Nucleus accumbens (tissue), 56 donors: Measurements from ENCODE around the gene GUSB.
"Not testable (repeated sequence)": the region's sequence is repeated elsewhere in the genome, so short reads cannot be mapped to it uniquely, and the experiment has no call there.

Source experiments
- DNase-seq, 56 donors: peaks; one replicate each; lab custom pipeline; 2025; lab: John Stamatoyannopoulos, UW

The GUSB gene

DNA sequence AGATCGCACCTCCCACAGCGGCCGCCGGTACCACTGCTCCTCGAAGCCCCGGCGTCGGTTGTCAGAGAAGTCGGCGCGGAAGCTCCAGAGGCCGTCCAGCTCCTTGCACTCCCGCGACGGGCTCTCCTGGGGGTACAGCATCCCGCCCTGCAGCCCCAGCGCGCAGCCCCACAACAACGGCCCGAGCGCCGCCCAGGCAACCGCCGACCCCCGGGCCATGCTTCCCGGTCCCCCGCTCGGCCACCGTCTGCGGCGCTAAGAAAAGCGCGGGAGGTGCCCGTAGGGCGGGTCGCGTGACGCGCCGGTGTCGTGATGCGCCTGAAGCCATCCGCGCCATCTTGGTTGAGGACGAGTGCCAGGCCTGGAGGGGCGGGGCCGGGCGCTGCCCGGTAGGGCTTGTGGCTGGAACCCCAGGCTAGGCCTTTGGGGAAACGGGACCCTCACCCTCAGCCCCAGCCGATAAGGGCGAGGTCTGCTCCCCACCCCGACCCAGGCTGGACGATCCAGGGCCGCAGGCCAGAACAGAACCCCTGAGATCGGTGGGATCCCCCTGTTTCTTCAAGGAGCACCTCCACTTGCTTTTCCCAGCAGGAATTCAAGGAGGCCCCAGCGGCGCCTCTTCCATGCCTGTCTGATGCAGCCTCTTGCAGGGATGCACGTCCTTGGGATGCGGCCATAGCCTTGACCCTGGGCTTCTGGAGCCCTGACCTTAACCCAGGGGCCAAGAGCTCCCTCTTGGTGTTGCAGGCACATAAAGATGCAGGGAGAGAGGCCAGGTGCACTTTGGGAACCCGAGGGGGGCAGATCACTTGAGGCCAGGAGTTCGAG is at the start of gene GUSB:
Gene GUSB, minus strand, starts transcription at position 249 of the 828 bp plus-strand sequence. Its CDS starts 30 bp downstream, at position 219.
- DNase-seq = peak; percentile 28 to 95 (median 86)

DNA sequence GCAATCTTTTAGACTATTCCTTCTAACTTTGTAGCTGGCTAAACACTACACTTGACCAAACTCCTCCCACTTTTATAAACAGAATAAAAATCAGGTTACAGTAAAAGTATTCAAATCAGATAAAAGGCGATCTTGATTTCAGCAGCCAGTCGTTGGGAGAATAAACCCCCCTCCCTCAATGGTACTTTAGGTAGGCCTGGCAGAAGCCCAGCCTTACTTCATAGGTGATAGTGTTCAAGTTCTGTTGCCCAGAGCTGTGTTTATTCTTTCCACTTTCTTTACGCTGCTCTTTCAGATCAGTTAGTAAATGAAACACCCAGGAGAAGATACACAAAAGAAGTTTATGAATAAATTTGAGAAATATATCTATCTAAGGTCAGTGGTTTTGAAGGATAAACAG is 46.3 kb upstream of the GUSB start:
- DNase-seq = not testable (repeated sequence)

DNA sequence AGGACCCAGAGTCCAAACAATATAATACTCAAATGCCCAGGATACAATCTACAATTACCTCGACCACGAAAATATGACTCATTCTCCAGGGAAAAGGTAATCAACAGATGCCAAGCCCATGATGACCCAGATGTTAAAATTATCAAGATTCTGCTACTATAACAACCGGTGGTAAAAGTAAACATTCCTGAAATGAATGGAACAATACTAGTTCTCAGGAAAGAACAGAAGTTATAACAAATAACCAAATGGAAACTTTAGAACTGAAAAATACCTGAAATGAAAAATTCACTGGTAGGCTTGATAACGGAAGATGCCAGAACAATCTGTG is 34.1 kb upstream of the GUSB start:
- DNase-seq = no peak

DNA sequence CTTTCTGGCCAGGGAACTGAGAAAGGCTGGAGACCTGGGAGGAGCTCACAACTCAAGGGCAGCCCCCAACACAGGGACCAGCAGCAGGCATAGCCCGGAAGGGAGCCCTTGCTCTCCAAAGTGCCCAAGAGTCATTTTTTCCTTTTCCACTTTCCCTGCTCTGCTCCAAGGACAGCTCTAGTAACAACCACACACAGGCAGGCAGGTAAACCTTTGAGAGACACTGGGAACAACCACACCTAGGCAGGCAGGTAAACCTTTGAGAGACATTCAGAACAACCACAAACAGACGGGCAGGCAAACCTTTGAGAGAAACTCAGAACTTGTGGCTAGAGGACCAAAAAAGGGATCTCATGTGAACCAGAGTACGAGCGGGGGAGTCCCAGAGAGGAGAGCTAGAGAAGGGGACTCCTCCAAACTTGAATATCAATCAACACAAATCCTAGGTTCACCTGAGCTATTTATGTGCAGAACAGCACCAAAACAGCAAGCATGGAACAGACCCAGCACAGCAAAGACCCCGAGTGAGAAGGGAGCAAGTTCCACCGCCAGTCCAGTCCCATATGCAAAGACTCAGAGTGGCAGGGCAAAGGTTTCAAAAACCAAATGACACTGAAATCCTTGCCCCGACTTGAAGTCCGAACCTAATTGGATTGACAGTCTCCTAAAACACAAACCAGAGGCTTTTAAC is 33.6 kb upstream of the GUSB start:
- DNase-seq = no peak

DNA sequence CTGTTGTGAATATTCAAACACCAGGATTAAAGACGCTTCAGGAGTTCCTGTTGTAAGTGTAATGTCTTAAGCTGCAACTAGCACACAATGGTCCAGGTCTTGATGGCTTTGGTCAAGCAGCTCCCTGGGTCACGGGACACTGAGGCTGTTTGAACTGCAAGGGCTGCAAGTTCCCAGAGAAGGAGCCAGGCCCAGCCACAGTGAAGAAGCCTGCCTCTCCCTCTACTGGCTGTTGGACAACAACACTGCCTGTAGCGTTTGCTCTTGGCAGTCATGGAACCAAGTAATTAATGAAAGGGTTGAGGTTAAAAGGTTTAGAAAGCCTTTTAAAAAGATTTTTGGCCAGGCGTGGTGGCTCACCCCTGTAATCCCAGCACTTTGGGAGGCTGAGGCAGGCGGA is 31.9 kb upstream of the GUSB start:
- peak in 8 of 56 donors; percentile 1 to 18 (median 4) for DNase-seq

DNA sequence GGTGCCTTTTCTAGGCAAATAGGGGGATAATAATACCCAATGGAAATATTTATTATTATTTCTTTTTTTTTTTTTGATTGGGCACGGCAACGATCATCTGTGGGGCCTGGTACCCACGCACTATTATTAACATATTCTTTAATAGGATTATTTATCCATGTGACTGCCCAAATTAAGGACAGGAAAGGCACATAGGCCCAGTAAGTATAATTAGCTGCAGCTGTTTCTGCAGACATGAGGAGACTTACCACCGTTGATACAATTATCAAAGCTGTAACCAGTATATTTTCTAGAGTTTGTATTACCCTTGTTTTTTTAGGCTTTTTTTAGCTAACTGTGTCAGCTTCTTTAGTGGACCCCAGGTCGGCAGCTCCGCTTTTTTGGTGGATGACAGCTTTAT is 25.2 kb upstream of the GUSB start:
- DNase-seq = no peak

DNA sequence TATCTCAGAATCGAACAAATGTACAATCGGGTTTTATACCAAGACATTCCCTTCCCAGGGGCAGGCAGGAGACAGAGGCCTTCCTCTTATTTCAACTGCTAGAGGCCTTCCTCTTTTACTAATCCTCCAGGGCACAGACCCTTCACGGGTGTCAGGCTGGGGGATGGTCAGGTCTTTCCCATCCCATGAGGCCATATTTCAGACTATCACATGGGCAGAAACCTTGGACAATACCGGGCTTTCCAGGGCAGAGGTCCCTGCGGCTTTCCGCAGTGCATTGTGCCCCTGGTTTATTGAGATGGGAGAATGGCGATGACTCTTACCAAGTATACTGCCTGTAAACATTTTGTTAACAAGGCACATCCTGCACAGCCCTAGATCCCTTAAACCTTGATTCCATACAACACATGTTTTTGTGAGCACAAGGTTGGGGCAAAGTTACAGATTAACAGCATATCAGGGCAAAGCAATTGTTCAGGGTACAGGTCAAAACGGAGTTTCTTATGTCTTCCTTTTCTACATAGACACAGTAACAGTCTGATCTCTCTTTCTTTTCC is 23.2 kb upstream of the GUSB start:
- not testable (repeated sequence) for DNase-seq

DNA sequence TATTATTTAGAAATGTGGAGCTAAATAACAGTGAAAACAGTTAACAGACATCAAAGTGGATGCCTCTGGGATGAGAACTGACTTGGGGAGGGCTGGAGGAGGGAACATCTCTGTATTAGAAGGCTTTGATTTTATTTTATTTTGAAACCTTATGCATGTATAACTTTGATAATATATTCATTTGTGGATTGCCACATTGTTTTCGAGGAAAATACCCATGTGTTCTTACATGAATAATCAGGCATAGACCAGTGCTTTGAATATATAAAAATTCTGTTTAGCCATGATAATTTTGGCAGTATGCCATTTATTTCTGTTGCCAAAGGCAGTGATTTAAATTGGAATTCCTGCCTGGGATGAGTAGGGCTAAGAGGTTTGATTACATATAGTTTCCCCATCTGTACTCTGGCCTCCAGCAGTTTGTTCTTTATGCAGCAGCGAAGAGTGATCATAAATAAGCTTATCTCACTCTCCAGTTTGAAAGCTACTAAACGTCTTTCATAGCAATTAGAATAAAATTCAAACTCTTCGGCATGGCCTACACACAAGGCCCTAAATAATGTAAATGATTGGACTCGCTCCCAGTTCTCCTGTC is 18.9 kb upstream of the GUSB start:
- not testable (repeated sequence) for DNase-seq

DNA sequence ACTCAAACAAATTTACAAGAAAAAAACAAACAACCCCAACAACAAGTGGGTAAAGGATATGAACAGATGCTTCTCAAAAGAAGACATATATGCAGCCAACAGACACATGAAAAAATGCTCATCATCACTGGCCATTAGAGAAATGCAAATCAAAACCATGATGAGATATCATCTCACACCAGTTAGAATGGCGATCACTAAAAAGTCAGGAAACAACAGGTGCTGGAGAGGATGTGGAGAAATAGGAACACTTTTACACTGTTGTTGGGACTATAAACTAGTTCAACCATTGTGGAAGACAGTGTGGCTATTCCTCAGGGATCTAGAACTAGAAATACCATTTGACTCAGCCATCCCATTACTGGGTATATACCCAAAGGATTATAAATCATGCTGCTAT is 13.0 kb upstream of the GUSB start:
- not testable (repeated sequence) for DNase-seq

DNA sequence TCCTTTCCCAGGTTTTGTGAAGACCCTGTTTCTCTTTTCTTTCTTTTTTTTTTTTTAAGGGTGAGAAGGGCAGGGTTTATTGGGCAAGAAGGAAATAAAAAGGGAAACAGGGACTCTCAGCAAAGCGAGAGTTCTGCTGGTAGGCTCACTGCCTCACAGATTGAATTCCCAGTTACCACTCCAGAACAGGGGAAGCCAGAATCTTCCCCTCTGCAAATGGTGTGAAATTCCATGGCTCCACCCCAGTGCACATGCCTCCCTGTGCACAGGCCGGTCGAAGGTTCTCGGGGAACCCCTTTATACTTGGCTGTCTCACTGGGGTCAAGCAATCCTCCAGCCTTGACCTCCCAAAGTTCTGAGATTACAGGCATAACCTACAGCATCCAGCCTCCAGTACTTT is 10.5 kb upstream of the GUSB start:
- DNase-seq = no peak

DNA sequence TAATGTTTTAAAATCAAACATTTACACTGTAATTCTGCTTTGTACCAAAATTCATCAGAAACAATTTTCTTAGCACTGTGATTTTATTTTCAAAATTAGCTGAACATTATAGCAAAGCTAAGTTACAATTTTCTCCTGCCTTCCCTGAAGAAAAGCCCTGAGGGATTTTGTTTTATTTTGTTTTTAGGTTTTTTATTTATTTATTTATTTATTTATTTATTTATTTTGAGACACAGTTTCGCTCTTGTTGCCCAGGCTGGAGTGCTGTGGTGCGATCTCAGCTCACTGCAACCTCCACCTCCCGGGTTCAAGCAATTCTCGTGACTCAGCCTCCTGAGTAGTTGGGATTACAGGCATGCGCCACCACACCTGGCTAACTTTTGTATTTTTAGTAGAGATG is 9.8 kb upstream of the GUSB start:
- not testable (repeated sequence) for DNase-seq

DNA sequence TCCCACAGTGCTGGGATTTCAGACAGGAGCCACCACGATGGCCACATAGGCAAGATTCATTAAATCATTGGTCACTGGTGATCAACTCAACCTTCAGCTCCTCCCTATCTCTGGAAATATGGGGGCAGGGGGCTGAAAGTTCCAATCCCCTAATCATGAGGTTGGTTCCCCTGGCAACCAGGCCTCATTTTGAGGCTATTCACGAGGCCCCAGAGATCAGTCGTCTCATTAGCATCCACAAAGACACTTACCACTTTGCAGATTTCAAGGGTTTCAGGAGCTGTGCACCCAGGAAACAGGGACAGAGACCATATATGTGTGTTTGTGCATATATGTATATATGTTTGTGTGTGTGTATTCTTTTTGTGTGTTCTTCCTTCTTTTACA is 7.7 kb upstream of the GUSB start:
- no peak for DNase-seq

DNA sequence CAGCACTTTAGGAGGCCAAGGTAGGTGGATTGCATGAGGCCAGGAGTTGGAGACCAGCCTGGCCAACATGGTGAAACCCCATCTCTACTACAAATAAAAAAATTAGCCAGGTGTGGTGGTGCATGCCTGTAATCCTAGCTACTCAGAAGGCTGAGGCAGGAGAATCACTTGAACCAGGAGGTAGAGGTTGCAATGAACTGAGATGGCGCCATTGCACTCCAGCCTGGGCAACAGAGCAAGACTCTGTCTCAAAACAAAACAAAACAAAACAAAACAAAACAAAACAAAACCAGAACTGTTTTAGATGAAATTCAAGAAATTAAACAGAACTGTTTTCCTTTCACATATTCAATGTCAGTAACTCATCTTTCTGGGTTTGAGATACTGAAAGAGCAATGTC is 6.5 kb upstream of the GUSB start:
- not testable (repeated sequence) for DNase-seq

DNA sequence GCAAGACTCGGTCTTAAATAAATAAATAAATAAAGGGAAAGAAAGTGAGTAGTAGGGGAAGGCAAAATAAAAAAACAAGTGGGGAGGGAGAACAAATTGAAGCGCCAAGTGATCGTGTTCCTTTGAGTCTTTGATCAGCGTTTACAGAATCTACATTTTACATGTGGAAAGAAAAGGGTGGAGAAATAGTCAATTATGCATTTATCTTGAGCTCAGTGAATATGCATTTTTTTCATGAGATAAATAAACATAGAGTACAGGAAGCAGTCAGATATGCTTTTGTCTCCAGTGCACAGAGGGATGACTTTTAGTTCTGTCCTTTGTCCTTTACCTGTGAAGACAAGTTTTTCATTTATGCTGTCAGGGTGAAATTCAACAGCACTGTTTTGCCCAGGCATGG is 6.1 kb upstream of the GUSB start:
- DNase-seq = no peak

DNA sequence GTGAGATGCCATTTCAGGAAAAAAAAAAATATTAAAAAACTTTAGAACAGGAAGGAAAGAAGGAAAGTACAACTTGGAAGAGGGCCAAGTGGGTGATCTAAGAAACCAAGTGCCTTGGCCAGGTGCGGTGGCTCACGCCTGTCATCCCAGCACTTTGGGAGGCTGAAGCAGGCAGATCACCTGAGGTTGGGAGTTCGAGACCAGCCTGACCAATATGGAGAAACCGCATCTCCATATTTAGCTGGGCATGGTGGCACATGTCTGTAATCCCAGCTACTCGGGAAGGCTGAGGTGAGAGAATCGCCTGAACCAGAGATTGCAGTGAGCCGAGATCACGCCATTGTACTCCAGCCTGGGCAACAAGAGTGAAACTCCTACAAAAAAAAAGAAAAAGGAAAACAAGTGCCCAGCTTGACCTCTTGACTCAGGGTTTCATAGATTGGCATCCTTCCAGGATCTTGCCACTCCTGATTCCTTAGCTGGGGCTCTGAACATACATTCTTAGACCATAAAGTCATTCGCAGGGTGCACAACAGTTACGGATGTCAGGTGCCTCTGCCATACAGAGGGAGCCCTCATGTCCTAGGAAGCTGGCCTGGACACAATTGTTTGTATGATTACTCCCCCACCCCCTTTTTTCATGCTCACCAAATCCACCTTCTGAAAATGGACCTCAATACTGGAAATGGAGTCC is 2.1 kb upstream of the GUSB start:
- no peak for DNase-seq

DNA sequence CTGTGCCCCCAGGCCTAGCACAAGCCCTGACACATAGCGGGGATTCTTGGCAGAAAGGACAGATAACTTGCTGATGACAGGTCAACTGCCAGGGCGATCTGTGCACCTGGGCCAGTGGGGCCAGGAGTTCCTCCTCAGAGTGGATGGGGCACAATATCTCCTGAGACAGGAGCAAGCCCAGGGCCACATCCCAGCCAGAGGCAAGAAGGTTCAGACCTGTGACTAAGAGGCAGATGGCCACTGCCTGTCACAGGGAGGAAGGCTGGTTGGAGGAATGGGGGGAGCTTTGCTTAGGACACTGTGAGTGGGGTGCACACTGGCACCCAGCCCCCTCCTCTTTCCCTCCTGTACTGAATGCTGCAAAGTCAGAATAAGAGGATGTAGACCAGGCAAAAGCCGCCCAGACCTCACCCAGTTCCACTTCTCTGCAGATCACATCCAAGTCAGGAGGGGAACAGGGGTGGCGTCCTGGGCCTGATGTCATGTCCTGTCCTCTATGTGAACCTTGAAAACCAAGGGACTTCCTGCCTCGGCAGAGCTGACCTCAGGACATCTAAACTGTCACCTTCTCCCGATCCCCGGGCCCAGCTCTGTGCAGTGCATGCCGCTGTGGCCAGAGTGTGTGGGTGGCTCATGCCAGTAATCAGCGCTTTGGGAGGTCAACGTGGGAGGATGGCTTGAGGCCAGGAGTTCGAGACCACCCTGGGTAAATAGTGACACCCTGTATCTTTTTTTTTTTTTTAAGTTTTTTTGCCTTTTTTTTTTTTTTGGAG is 1.3 kb downstream of the GUSB start:
- peak in 11 of 56 donors; percentile 0 to 23 (median 14) for DNase-seq

DNA sequence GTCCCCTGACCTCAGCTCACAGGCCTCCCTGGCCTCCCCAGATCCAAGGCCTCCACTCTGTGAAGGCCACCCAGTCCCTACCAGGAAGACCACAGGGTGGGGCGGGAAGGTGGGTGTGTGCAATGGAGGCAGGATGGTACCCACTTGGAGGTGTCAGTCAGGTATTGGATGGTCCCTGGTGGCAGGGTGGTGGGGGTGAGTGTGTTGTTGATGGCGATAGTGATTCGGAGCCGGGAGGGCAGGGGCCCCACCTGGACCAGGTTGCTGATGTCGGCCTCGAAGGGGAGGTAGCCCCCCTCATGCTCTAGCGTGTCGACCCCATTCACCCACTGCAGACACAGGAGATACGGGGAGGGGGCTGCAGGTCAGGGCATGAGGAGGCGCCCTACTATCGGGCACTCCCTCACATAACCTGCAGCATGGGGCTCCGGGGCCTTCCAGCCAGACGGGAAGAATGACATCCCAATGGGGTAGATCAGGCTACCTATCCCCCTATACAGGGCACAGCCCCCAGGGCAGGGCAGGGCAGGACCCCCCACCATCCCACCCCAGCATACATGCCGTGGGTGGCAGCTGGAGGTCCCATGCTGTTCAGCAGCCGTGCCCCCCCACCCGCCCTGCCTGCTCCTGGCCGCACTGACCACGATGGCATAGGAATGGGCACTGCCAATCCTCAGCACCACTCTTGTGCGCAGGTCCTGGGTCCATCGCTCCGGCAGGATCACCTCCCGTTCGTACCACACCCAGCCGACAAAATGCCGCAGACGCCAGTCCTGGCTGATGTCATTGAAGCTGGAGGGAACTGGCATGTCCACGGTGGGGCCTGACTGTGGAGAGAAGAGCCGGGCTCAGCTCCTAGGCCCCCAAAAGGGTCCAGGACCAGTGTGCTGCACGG is 2.2 kb downstream of the GUSB start:
- DNase-seq = no peak

DNA sequence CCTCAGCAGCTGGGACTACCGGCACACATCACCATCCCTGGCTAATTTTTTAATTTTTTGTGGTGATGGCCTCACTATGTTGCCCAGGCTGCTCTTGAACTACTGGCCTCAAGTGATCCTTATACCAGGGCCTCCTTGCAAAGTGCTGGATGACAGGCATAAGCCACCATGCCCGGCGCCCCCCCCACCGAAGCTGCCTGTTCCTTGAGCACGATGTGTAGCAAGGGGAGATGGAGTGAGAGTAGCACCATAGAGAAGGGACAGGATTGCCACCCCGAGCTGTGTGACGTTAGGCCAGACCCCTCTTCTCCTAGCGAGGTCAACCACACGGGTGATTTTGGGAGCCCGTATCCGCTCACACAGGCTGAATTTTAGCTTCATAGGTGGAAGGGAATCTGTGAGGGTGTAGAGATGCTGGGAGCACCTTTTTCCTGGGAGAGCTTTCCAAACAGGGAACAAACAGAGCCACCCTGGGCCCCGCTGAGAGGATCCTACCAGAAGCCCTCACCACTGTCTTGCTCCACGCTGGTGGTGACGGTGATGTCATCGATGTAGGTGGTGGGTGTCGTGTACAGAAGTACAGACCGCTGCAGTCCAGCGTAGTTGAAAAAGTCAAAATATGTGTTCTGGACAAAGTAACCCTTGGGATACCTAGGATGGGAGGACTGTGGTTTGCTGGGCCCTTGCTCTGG is 3.0 kb downstream of the GUSB start:
- no peak for DNase-seq
